Vagina (tissue), 2 donors: Measurements from ENCODE around the gene SYCP2L.

Experiments
- POLR2A ChIP-seq, 2 donors: fragments of 450-650 bp; IDR thresholded peaks; one replicate each; pipeline ENCODE4 v1.6.1; 2017; ENCODE audit warnings: antibody characterized with exemption in 2 of 2, mild to moderate bottlenecking in 2 of 2, moderate library complexity in 2 of 2
- TF ChIP-seq, protein P1 (sequence below), 3 experiments: fragments of 450-650 bp in 2 of 3; fragments of 200-600 bp in 1 of 3; sonication (generic) in 1 of 3; IDR thresholded peaks; one replicate each; pipeline ENCODE4 v1.5.1; 2017 to 2019; ENCODE audit warnings: antibody characterized with exemption in 3 of 3, mild to moderate bottlenecking in 2 of 3, moderate library complexity in 2 of 3

DNA sequence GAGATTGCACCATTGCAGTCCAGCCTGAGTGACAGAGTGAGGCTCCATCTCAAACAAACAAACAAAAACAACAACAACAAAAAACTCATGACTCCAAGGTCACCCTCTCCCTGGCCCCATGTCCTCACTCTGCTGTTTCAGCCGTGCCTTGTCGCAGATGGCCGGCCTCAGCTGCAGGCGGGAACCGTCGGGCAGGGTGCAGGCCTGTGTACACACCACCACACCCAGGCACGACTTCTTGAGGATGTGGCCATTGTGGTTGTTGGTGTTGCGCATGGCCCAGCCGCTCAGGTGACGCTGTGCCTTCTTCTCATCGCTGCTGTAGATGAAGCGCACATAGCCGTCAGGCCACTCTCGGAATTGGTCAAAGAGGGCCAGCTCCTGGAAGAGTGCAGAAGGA lies 9.8 kb upstream of the SYCP2L start:
- TF ChIP-seq POLR2A (IDR thresholded peaks at IDR 0.05), result no peak
- TF ChIP-seq, protein P1, sequence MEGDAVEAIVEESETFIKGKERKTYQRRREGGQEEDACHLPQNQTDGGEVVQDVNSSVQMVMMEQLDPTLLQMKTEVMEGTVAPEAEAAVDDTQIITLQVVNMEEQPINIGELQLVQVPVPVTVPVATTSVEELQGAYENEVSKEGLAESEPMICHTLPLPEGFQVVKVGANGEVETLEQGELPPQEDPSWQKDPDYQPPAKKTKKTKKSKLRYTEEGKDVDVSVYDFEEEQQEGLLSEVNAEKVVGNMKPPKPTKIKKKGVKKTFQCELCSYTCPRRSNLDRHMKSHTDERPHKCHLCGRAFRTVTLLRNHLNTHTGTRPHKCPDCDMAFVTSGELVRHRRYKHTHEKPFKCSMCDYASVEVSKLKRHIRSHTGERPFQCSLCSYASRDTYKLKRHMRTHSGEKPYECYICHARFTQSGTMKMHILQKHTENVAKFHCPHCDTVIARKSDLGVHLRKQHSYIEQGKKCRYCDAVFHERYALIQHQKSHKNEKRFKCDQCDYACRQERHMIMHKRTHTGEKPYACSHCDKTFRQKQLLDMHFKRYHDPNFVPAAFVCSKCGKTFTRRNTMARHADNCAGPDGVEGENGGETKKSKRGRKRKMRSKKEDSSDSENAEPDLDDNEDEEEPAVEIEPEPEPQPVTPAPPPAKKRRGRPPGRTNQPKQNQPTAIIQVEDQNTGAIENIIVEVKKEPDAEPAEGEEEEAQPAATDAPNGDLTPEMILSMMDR (IDR thresholded peaks at IDR 0.05), result no peak
